WERI-Rb-1 (cell line): ENCODE results near the gene UBL7.
A peak's percentile ranks its signal among the peaks of the same experiment; 100 is the strongest.

Source experiments
- DNase-seq: peaks from one replicate; pipeline ENCODE4 v3.0.0-alpha.2; 2020
- H3K27ac ChIP-seq: fragments of 250-450 bp; sonication (Bioruptor Pico); 2 replicates; pipeline ENCODE4 v1.5.1; 2020; ENCODE audit warnings: mild to moderate bottlenecking, moderate library complexity
- H3K27me3 ChIP-seq: fragments of 250-450 bp; sonication (Bioruptor Pico); 2 replicates; pipeline ENCODE4 v1.5.1; 2021; ENCODE audit warnings: mild to moderate bottlenecking, low read depth, moderate library complexity; ENCODE audit not compliant: insufficient read depth, severe bottlenecking
- H3K36me3 ChIP-seq: fragments of 250-450 bp; sonication (Bioruptor Pico); 2 replicates; pipeline ENCODE4 v1.5.1; 2020; ENCODE audit warnings: mild to moderate bottlenecking, moderate library complexity
- H3K4me3 ChIP-seq: 2 replicates; pipeline ENCODE4 v1.5.1; 2011; ENCODE audit warnings: low read depth, mild to moderate bottlenecking, control low read depth, low read length
- H3K9me3 ChIP-seq: fragments of 250-450 bp; sonication (Bioruptor Pico); 2 replicates; pipeline ENCODE4 v1.5.1; 2021; ENCODE audit warnings: mild to moderate bottlenecking, moderate library complexity; ENCODE audit not compliant: severe bottlenecking
- CTCF ChIP-seq: IDR thresholded peaks from 2 replicates; pipeline ENCODE4 v1.5.1; 2011; ENCODE audit warnings: low read depth, mild to moderate bottlenecking, control low read depth, inconsistent platforms, low read length

The UBL7 gene

GRCh38 chr15:74425630-74426029, 35.3 kb downstream of the UBL7 start:
- H3K27me3 ChIP-seq = no peaks in the 10 kb centered on the region
- no peaks in the 10 kb centered on the region for H3K9me3 ChIP-seq
- TF ChIP-seq CTCF = no peak
- H3K36me3 ChIP-seq = no peaks in the 10 kb centered on the region; the same call in none of the 2 replicates
- no peak overlapping the region for H3K4me3 ChIP-seq
- DNase-seq = no peak
- H3K27ac ChIP-seq = no peak overlapping the region

DNA sequence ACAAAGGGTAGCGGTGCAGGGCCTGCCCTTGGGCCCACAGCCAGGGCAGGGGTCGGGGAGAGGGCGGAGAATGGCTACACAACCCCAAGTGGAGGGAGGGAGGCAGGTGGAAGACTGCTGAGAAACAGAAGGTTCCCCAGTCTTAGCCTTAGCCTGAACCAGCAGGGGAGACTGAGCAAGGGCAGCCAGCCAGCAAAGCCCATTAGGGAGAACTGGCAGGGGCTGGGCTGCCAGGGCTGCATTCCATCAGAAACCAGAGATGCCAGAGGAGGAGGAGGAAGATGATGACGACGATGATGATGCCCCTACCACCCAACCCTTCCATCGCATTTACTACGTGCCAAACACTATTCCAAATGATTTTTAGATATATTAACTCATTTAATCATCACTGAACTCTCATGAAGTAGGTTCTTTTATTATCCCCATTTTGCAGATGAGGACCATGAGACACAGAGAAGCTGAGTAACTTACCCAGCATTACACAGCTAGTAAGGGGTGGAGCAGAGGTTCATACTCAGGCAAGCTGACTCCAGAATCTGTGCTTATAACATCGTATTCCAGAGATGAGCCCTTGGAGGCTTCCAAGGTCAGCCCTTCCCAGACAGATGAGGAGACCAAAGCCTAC, 35.9 kb downstream of the UBL7 start:
- no peak overlapping the region for H3K4me3 ChIP-seq
- H3K27ac ChIP-seq = peak overlapping the region; percentile 66; the same call in 1 of the 2 replicates
- no peaks in the 10 kb centered on the region for H3K27me3 ChIP-seq

GRCh38 chr15:74423431-74424257, 37.3 kb downstream of the UBL7 start:
- no peak overlapping the region for H3K4me3 ChIP-seq
- peak overlapping the region; percentile 66 for H3K27ac ChIP-seq
- TF ChIP-seq CTCF = no peak
- no peaks in the 10 kb centered on the region for H3K9me3 ChIP-seq
- no peaks in the 10 kb centered on the region for H3K27me3 ChIP-seq
- no peaks in the 10 kb centered on the region; the same call in none of the 2 replicates for H3K36me3 ChIP-seq
- DNase-seq = no peak

More for the DNA sequence above, 35.9 kb downstream of the UBL7 start:
- H3K9me3 ChIP-seq = no peaks in the 10 kb centered on the region
- H3K36me3 ChIP-seq = no peaks in the 10 kb centered on the region; the same call in none of the 2 replicates
- TF ChIP-seq CTCF = no peak
- no peak for DNase-seq

GRCh38 chr15:74422652-74423430, 38.1 kb downstream of the UBL7 start:
- no peaks in the 10 kb centered on the region for H3K9me3 ChIP-seq
- no peak for TF ChIP-seq CTCF
- no peaks in the 10 kb centered on the region; the same call in none of the 2 replicates for H3K36me3 ChIP-seq
- H3K27me3 ChIP-seq = no peaks in the 10 kb centered on the region
- H3K27ac ChIP-seq = peak overlapping the region; percentile 69
- no peak for DNase-seq
- H3K4me3 ChIP-seq = no peak overlapping the region

DNA sequence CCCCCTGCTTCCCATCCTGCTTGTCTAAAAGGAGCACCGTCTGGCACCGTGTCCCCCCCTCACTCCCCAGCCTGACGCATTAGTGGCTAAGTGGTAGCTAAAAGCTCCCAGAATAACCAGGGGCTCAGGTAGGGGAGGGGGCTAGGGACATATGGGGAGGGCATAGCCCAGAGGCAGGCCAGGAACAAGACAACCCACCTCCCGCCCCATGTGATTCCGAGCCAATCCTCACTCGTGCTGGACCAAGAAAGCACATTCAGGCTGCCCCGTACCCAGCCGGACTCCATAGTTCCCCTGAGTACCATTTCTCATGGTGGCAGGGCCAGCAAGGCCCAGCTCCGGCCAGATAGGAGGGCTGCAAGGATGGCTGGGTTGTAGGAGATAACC, 38.7 kb downstream of the UBL7 start:
- TF ChIP-seq CTCF = no peak
- Histone ChIP-seq H3K27ac (peak overlapping the region; percentile 69), H3K27me3 (no peaks in the 10 kb centered on the region), H3K9me3 (no peaks in the 10 kb centered on the region), H3K4me3 (no peak overlapping the region), H3K36me3 (peaks cover 5% of the 10 kb centered on the region)
- DNase-seq = peak; percentile 84
